Nephron (organoid): ENCODE data around the gene CHD9.

Source experiments
- H3K27ac Mint-ChIP-seq, 3 experiments: 2 replicates each; pipeline ENCODE4 v1.8.0; 2020; ENCODE audit warnings: mixed read lengths in 3 of 3, mild to moderate bottlenecking in 2 of 3, moderate library complexity in 1 of 3
- H3K27me3 Mint-ChIP-seq: 2 replicates; pipeline ENCODE4 v1.8.0; 2021; ENCODE audit warnings: low read depth, mild to moderate bottlenecking, moderate library complexity, mixed read lengths
- H3K36me3 Mint-ChIP-seq: 2 replicates; pipeline ENCODE4 v1.8.0; 2020; ENCODE audit warnings: low read depth, mixed read lengths
- H3K4me1 Mint-ChIP-seq: 2 replicates; pipeline ENCODE4 v1.8.0; 2020; ENCODE audit warnings: mixed read lengths
- H3K4me3 Mint-ChIP-seq, 3 experiments: 2 replicates each; pipeline ENCODE4 v1.8.0; 2020; ENCODE audit warnings: mild to moderate bottlenecking in 3 of 3, mixed read lengths in 3 of 3, moderate library complexity in 2 of 3
- H3K9me3 Mint-ChIP-seq: 2 replicates; pipeline ENCODE4 v1.8.0; 2020; ENCODE audit warnings: mixed read lengths
- CTCF ChIP-seq, 3 experiments: fragments of 200-600 bp; sonication (generic); IDR thresholded peaks; one replicate each; pipeline ENCODE4 v1.5.0; 2021; ENCODE audit warnings: antibody characterized with exemption in 3 of 3; ENCODE audit not compliant: unreplicated experiment in 3 of 3

CHD9 gene

GRCh38 chr16:53281859-53282258 lies 227.1 kb downstream of the CHD9 start:
- H3K4me3 Mint-ChIP-seq: no peak overlapping the region
- no peaks in the 10 kb centered on the region for H3K27me3 Mint-ChIP-seq
- no peaks in the 10 kb centered on the region for H3K4me1 Mint-ChIP-seq
- no peak for TF ChIP-seq CTCF (IDR thresholded peaks at IDR 0.05; ENCODE audit: unreplicated experiment in 3 of 3)
- peaks cover 3% of the 10 kb centered on the region for H3K9me3 Mint-ChIP-seq
- H3K36me3 Mint-ChIP-seq: peaks cover 14% of the 10 kb centered on the region
- H3K27ac Mint-ChIP-seq: no peak overlapping the region

- Mint-ChIP-seq H3K27me3 (no peaks in the 10 kb centered on the region), H3K4me1 (no peaks in the 10 kb centered on the region), H3K4me3 (no peak overlapping the region), H3K27ac (no peak overlapping the region), H3K36me3 (peaks cover 17% of the 10 kb centered on the region), H3K9me3 (peaks cover 3% of the 10 kb centered on the region)
- TF ChIP-seq CTCF (IDR thresholded peaks at IDR 0.05; ENCODE audit: unreplicated experiment in 3 of 3): no peak
Observed at GRCh38 chr16:53282328-53282727, 227.5 kb downstream of the CHD9 start.

GRCh38 chr16:53282975-53283946 lies 228.5 kb downstream of the CHD9 start:
- H3K36me3 Mint-ChIP-seq: peaks cover 25% of the 10 kb centered on the region
- peak; percentile 25 to 48 (median 32) for TF ChIP-seq CTCF (IDR thresholded peaks at IDR 0.05; ENCODE audit: unreplicated experiment in 3 of 3)
- no peaks in the 10 kb centered on the region for H3K9me3 Mint-ChIP-seq
- H3K27ac Mint-ChIP-seq: no peak overlapping the region
- no peaks in the 10 kb centered on the region for H3K4me1 Mint-ChIP-seq
- no peaks in the 10 kb centered on the region for H3K27me3 Mint-ChIP-seq
- no peak overlapping the region for H3K4me3 Mint-ChIP-seq

GRCh38 chr16:53285236-53285635 lies 230.4 kb downstream of the CHD9 start:
- no peaks in the 10 kb centered on the region for H3K9me3 Mint-ChIP-seq
- H3K27ac Mint-ChIP-seq: no peak overlapping the region
- H3K4me1 Mint-ChIP-seq: no peaks in the 10 kb centered on the region
- H3K36me3 Mint-ChIP-seq: peaks cover 43% of the 10 kb centered on the region
- no peaks in the 10 kb centered on the region for H3K27me3 Mint-ChIP-seq
- no peak for TF ChIP-seq CTCF (IDR thresholded peaks at IDR 0.05; ENCODE audit: unreplicated experiment in 3 of 3)
- no peak overlapping the region for H3K4me3 Mint-ChIP-seq

- TF ChIP-seq CTCF (IDR thresholded peaks at IDR 0.05; ENCODE audit: unreplicated experiment in 3 of 3): no peak
- Mint-ChIP-seq H3K27me3 (no peaks in the 10 kb centered on the region), H3K4me1 (no peaks in the 10 kb centered on the region), H3K4me3 (no peak overlapping the region), H3K27ac (no peak overlapping the region), H3K9me3 (no peaks in the 10 kb centered on the region), H3K36me3 (peaks cover 89% of the 10 kb centered on the region)
Observed at GRCh38 chr16:53290520-53290919, 235.7 kb downstream of the CHD9 start.
